GM21737 (cell line): ENCODE results near the gene CHST8.

Source experiments
- ATAC-seq: cut with Tn5 transposase; IDR thresholded peaks from one replicate; pipeline ENCODE4 v1.9.1; 2021; ENCODE audit warnings: mild to moderate bottlenecking, moderate library complexity; ENCODE audit not compliant: unreplicated experiment

The CHST8 gene

GRCh38 chr19:33780746-33781145 lies 159.0 kb downstream of the CHST8 start:
- ATAC-seq, result no peak

- ATAC-seq, result no peak
These were observed 159.7 kb downstream of the CHST8 start for GRCh38 chr19:33781415-33781935.

GRCh38 chr19:33781996-33782395 lies 160.2 kb downstream of the CHST8 start:
- ATAC-seq, result no peak

GRCh38 chr19:33784432-33784831 lies 162.7 kb downstream of the CHST8 start:
- no peak for ATAC-seq

- ATAC-seq, result no peak
These were observed 164.0 kb downstream of the CHST8 start for GRCh38 chr19:33785795-33786194.

GRCh38 chr19:33788676-33789075 lies 166.9 kb downstream of the CHST8 start:
- ATAC-seq, result no peak

- ATAC-seq, result no peak
These were observed 167.6 kb downstream of the CHST8 start for GRCh38 chr19:33789344-33789743.

GRCh38 chr19:33794683-33795369 lies 173.1 kb downstream of the CHST8 start:
- no peak for ATAC-seq

GRCh38 chr19:33795370-33796163 lies 173.8 kb downstream of the CHST8 start:
- no peak for ATAC-seq

- no peak for ATAC-seq
These were observed 174.6 kb downstream of the CHST8 start, which contains the start of gene KCTD15 for GRCh38 chr19:33796164-33796875. Gene KCTD15, plus strand, starts transcription at chr19:33796870. Its CDS starts 3,585 bp downstream, at chr19:33800455.

GRCh38 chr19:33797802-33798671 lies 176.3 kb downstream of the CHST8 start:
- no peak for ATAC-seq

GRCh38 chr19:33798681-33799111 lies 176.9 kb downstream of the CHST8 start:
- no peak for ATAC-seq

GRCh38 chr19:33799476-33799875 lies 177.7 kb downstream of the CHST8 start:
- ATAC-seq, result no peak

- ATAC-seq, result no peak
These were observed 178.4 kb downstream of the CHST8 start for GRCh38 chr19:33800012-33800680.

- no peak for ATAC-seq
These were observed 179.7 kb downstream of the CHST8 start for GRCh38 chr19:33801411-33801810.

GRCh38 chr19:33802001-33802400 lies 180.2 kb downstream of the CHST8 start:
- ATAC-seq, result no peak

- no peak for ATAC-seq
These were observed 181.0 kb downstream of the CHST8 start for GRCh38 chr19:33802801-33803200.

GRCh38 chr19:33803383-33803782 lies 181.6 kb downstream of the CHST8 start:
- no peak for ATAC-seq

GRCh38 chr19:33804021-33804799 lies 182.5 kb downstream of the CHST8 start:
- no peak for ATAC-seq
